ENCODE data around the gene RHCE. TPM values are rescaled to one million over a fixed set of nuclear protein-coding genes. Genes with fewer than 3 reads are reported as not detected.
A peak's percentile ranks its signal among the peaks of the same experiment; 100 is the strongest.
"Not testable (repeated sequence)": the region's sequence is repeated elsewhere in the genome, so short reads cannot be mapped to it uniquely, and the experiment has no call there.

Gene RHCE
- polyA plus RNA-seq, 1 experiment = 0.59 TPM

- ChIA-PET CTCF (no interaction called here), POLR2A (no interaction called here)
- TF ChIP-seq CTCF (IDR thresholded peaks at IDR 0.05; ENCODE audit: insufficient read depth, low read depth, low read length) = no peak
- H3K27me3 ChIP-seq (ENCODE audit: control insufficient read depth, insufficient read depth, low read length) = no peaks in the 10 kb centered on the region
- H3K4me3 ChIP-seq (ENCODE audit: low read depth, low read length) = peak within 1 kb of the TSS; percentile 88
- DNase-seq (ENCODE audit: low read depth) = peak; percentile 76
- H3K36me3 ChIP-seq (ENCODE audit: control insufficient read depth, insufficient read depth, low read length) = no peaks in the 10 kb centered on the region
These were observed 9.7 kb upstream of the RHCE start, which contains the start of gene MACO1 for GRCh38 chr1:25430073-25430966. Gene MACO1 (plus strand): TSS chr1:25430897. CDS start chr1:25431099, 202 bp downstream.

GRCh38 chr1:25428475-25429166 lies 8.0 kb upstream of the RHCE start:
- no peak for DNase-seq (ENCODE audit: low read depth)
- TF ChIP-seq CTCF (IDR thresholded peaks at IDR 0.05; ENCODE audit: insufficient read depth, low read depth, low read length) = no peak
- ChIA-PET CTCF (no interaction called here), POLR2A (no interaction called here)
- no peaks in the 10 kb centered on the region for H3K36me3 ChIP-seq (ENCODE audit: control insufficient read depth, insufficient read depth, low read length)
- no peaks in the 10 kb centered on the region for H3K27me3 ChIP-seq (ENCODE audit: control insufficient read depth, insufficient read depth, low read length)
- no peak overlapping the region for H3K4me3 ChIP-seq (ENCODE audit: low read depth, low read length)

GRCh38 chr1:25427696-25428095 lies 7.1 kb upstream of the RHCE start:
- TF ChIP-seq CTCF (IDR thresholded peaks at IDR 0.05; ENCODE audit: insufficient read depth, low read depth, low read length) = no peak
- Histone ChIP-seq H3K36me3 (ENCODE audit: control insufficient read depth, insufficient read depth, low read length) (no peaks in the 10 kb centered on the region), H3K27me3 (ENCODE audit: control insufficient read depth, insufficient read depth, low read length) (no peaks in the 10 kb centered on the region), H3K4me3 (ENCODE audit: low read depth, low read length) (no peak overlapping the region)
- DNase-seq (ENCODE audit: low read depth) = no peak
- POLR2A ChIA-PET = no interaction called here
- CTCF ChIA-PET = no interaction called here

GRCh38 chr1:25425098-25426085 lies 4.8 kb upstream of the RHCE start:
- CTCF ChIA-PET = no interaction called here
- H3K36me3 ChIP-seq (ENCODE audit: control insufficient read depth, insufficient read depth, low read length) = no peaks in the 10 kb centered on the region
- POLR2A ChIA-PET = no interaction called here
- no peak for DNase-seq (ENCODE audit: low read depth)
- no peak for TF ChIP-seq CTCF (IDR thresholded peaks at IDR 0.05; ENCODE audit: insufficient read depth, low read depth, low read length)
- H3K27me3 ChIP-seq (ENCODE audit: control insufficient read depth, insufficient read depth, low read length) = no peaks in the 10 kb centered on the region
- no peak overlapping the region for H3K4me3 ChIP-seq (ENCODE audit: low read depth, low read length)

GRCh38 chr1:25423206-25423605 lies 2.6 kb upstream of the RHCE start:
- POLR2A ChIA-PET; H3K27me3 ChIP-seq (ENCODE audit: control insufficient read depth, insufficient read depth, low read length); DNase-seq (ENCODE audit: low read depth); CTCF ChIA-PET; H3K36me3 ChIP-seq (ENCODE audit: control insufficient read depth, insufficient read depth, low read length); H3K4me3 ChIP-seq (ENCODE audit: low read depth, low read length): not testable (repeated sequence)

- POLR2A ChIA-PET; CTCF ChIA-PET; H3K36me3 ChIP-seq (ENCODE audit: control insufficient read depth, insufficient read depth, low read length); H3K4me3 ChIP-seq (ENCODE audit: low read depth, low read length); DNase-seq (ENCODE audit: low read depth); H3K27me3 ChIP-seq (ENCODE audit: control insufficient read depth, insufficient read depth, low read length): not testable (repeated sequence)
These were observed 1.3 kb downstream of the RHCE start for GRCh38 chr1:25419339-25419738.

- POLR2A ChIA-PET; H3K36me3 ChIP-seq (ENCODE audit: control insufficient read depth, insufficient read depth, low read length); DNase-seq (ENCODE audit: low read depth); H3K27me3 ChIP-seq (ENCODE audit: control insufficient read depth, insufficient read depth, low read length); H3K4me3 ChIP-seq (ENCODE audit: low read depth, low read length); CTCF ChIA-PET: not testable (repeated sequence)
These were observed 3.3 kb downstream of the RHCE start for GRCh38 chr1:25417280-25417679.

GRCh38 chr1:25414578-25414977 lies 6.0 kb downstream of the RHCE start:
- H3K36me3 ChIP-seq (ENCODE audit: control insufficient read depth, insufficient read depth, low read length); H3K27me3 ChIP-seq (ENCODE audit: control insufficient read depth, insufficient read depth, low read length); POLR2A ChIA-PET; DNase-seq (ENCODE audit: low read depth); H3K4me3 ChIP-seq (ENCODE audit: low read depth, low read length): not testable (repeated sequence)
- CTCF ChIA-PET = interaction anchor here (1.0 kb wide), 1 partner anchor 106 kb away, joined by 3 read pairs; no protein-coding TSS in a partner anchor
